CD4-positive, alpha-beta T cell treated with Interleukin-17A for 4 hours (primary cell): ENCODE data around the gene ZNF593OS.

Experiments
- DNase-seq: peaks from one replicate; pipeline ENCODE4 v3.0.0-alpha.2; 2020; ENCODE audit warnings: mixed read lengths

ZNF593OS gene

GRCh38 chr1:26158908-26159742 is 12.5 kb downstream of the ZNF593OS start, which contains the start of gene FAM110D:
Gene FAM110D (plus strand): TSS chr1:26159079. CDS start chr1:26161292, 2,213 bp downstream.
- DNase-seq: no peak

GRCh38 chr1:26158271-26158907 is 13.2 kb downstream of the ZNF593OS start:
- no peak for DNase-seq

GRCh38 chr1:26156285-26157038 is 15.2 kb downstream of the ZNF593OS start:
- no peak for DNase-seq

GRCh38 chr1:26155370-26156284 is 16.0 kb downstream of the ZNF593OS start:
- no peak for DNase-seq

- no peak for DNase-seq
Measured at GRCh38 chr1:26154750-26155149, 16.9 kb downstream of the ZNF593OS start.

GRCh38 chr1:26153966-26154532 is 17.6 kb downstream of the ZNF593OS start:
- no peak for DNase-seq

GRCh38 chr1:26148887-26149286 is 22.7 kb downstream of the ZNF593OS start:
- DNase-seq: no peak

- no peak for DNase-seq
Measured at GRCh38 chr1:26145960-26146294, 25.7 kb downstream of the ZNF593OS start.

- peak; percentile 91 for DNase-seq
Measured at GRCh38 chr1:26145041-26145959, 26.3 kb downstream of the ZNF593OS start.

GRCh38 chr1:26142159-26142558 is 29.5 kb downstream of the ZNF593OS start:
- DNase-seq: no peak

- no peak for DNase-seq
Measured at GRCh38 chr1:26138974-26139558, 32.6 kb downstream of the ZNF593OS start.

- no peak for DNase-seq
Measured at GRCh38 chr1:26134466-26134865, 37.2 kb downstream of the ZNF593OS start.

- no peak for DNase-seq
Measured at GRCh38 chr1:26132834-26133167, 38.8 kb downstream of the ZNF593OS start.

GRCh38 chr1:26132128-26132833 is 39.4 kb downstream of the ZNF593OS start:
- DNase-seq: no peak

- no peak for DNase-seq
Measured at GRCh38 chr1:26130695-26131094, 40.9 kb downstream of the ZNF593OS start.

- DNase-seq: no peak
Measured at GRCh38 chr1:26129778-26130177, 41.9 kb downstream of the ZNF593OS start.

GRCh38 chr1:26127235-26128163 is 44.1 kb downstream of the ZNF593OS start:
- peak; percentile 46 for DNase-seq

- DNase-seq: peak; percentile 64
Measured at GRCh38 chr1:26126321-26127084, 45.1 kb downstream of the ZNF593OS start.
